GM12892 (cell line): Measurements from ENCODE around the gene BCKDK.

Source experiments
- POLR2A ChIP-seq: IDR thresholded peaks from 2 replicates; pipeline ENCODE4 v1.6.1; 2011; ENCODE audit warnings: low read depth, low read length, control low read depth
- POLR2AphosphoS5 ChIP-seq: IDR thresholded peaks from 2 replicates; pipeline ENCODE4 v1.6.1; 2011; ENCODE audit warnings: low read depth, low read length, control low read depth

DNA sequence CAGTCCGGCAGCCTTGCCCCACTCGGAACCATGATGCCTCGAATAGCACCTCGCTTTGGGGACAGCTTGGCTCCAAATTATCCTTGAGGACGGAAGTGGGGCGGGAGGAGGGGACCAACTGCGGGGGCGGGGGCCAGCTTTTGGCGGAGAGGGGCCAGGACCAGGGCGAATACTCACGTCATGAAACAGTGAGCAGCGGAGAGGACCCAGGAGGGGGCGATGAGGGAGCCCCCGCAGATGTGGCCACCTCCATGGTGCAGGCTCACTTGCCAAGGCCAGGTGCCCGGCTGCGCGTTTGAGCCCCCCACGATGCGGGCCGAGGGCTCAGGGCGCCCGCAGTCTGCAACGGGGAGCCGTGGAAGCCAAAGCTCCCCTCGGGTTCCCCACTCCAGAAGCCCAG, 40.7 kb downstream of the BCKDK start:
- TF ChIP-seq POLR2AphosphoS5 = no peak
- TF ChIP-seq POLR2A = no peak
